ENCODE results near the gene KRT7. TPM values are rescaled to one million over a fixed set of nuclear protein-coding genes. Genes with fewer than 3 reads are reported as not detected.
A peak's percentile ranks its signal among the peaks of the same experiment; 100 is the strongest.

KRT7 gene
- polyA plus RNA-seq, 1 donor = 0.86 TPM

- no peak for DNase-seq (ENCODE audit: low read depth)
Measured at GRCh38 chr12:52199294-52199919, 33.6 kb upstream of the KRT7 start.

GRCh38 chr12:52200086-52200780 is 32.8 kb upstream of the KRT7 start:
- DNase-seq (ENCODE audit: low read depth) = no peak

GRCh38 chr12:52200781-52201450 is 32.1 kb upstream of the KRT7 start:
- no peak for DNase-seq (ENCODE audit: low read depth)

- DNase-seq (ENCODE audit: low read depth) = no peak
Measured at GRCh38 chr12:52201451-52201839, 31.6 kb upstream of the KRT7 start.

- DNase-seq (ENCODE audit: low read depth) = no peak
Measured at GRCh38 chr12:52202361-52203078, 30.5 kb upstream of the KRT7 start.

GRCh38 chr12:52203079-52203921 is 29.7 kb upstream of the KRT7 start:
- DNase-seq (ENCODE audit: low read depth) = no peak

GRCh38 chr12:52204095-52204930 is 28.7 kb upstream of the KRT7 start:
- no peak for DNase-seq (ENCODE audit: low read depth)

- DNase-seq (ENCODE audit: low read depth) = no peak
Measured at GRCh38 chr12:52204931-52205505, 28.0 kb upstream of the KRT7 start.

- no peak for DNase-seq (ENCODE audit: low read depth)
Measured at GRCh38 chr12:52205612-52206303, 27.3 kb upstream of the KRT7 start.

GRCh38 chr12:52206304-52207040 is 26.6 kb upstream of the KRT7 start:
- DNase-seq (ENCODE audit: low read depth) = no peak

GRCh38 chr12:52207106-52207505 is 25.9 kb upstream of the KRT7 start:
- no peak for DNase-seq (ENCODE audit: low read depth)

- DNase-seq (ENCODE audit: low read depth) = peak; percentile 38
Measured at GRCh38 chr12:52207895-52208294, 25.1 kb upstream of the KRT7 start.

- DNase-seq (ENCODE audit: low read depth) = no peak
Measured at GRCh38 chr12:52208424-52209165, 24.4 kb upstream of the KRT7 start.

GRCh38 chr12:52209321-52209720 is 23.7 kb upstream of the KRT7 start:
- DNase-seq (ENCODE audit: low read depth) = no peak

- no peak for DNase-seq (ENCODE audit: low read depth)
Measured at GRCh38 chr12:52210186-52210924, 22.7 kb upstream of the KRT7 start.

- DNase-seq (ENCODE audit: low read depth) = no peak
Measured at GRCh38 chr12:52210925-52211650, 22.0 kb upstream of the KRT7 start.
